NAMALWA (cell line): ENCODE data around the gene CSHL1.
"Not testable (repeated sequence)": the region's sequence is repeated elsewhere in the genome, so short reads cannot be mapped to it uniquely, and the experiment has no call there.

Experiments
- DNase-seq: peaks from one replicate; pipeline ENCODE4 v3.0.0-alpha.2; 2015; ENCODE audit warnings: low spot score

The CSHL1 gene

GRCh38 chr17:63885119-63885518, 25.9 kb downstream of the CSHL1 start:
- not testable (repeated sequence) for DNase-seq

- DNase-seq: not testable (repeated sequence)
These were observed 28.4 kb downstream of the CSHL1 start for GRCh38 chr17:63882626-63883126.

GRCh38 chr17:63881935-63882601, 29.0 kb downstream of the CSHL1 start, which contains the start of gene GH2:
TSS of gene GH2 (minus strand) at chr17:63881944. CDS start at chr17:63881801, 143 bp downstream.
- DNase-seq: peak; percentile 76

- DNase-seq: not testable (repeated sequence)
These were observed 29.7 kb downstream of the CSHL1 start for GRCh38 chr17:63881337-63881736.

- no peak for DNase-seq
These were observed 30.4 kb downstream of the CSHL1 start for GRCh38 chr17:63880706-63881105.

GRCh38 chr17:63878413-63878812, 32.6 kb downstream of the CSHL1 start:
- DNase-seq: not testable (repeated sequence)

GRCh38 chr17:63874693-63875092, 36.4 kb downstream of the CSHL1 start:
- DNase-seq: not testable (repeated sequence)

GRCh38 chr17:63874061-63874626, 36.9 kb downstream of the CSHL1 start:
- not testable (repeated sequence) for DNase-seq

- DNase-seq: not testable (repeated sequence)
These were observed 37.5 kb downstream of the CSHL1 start, which contains the start of gene CSH2 for GRCh38 chr17:63873577-63873976. TSS of gene CSH2 (minus strand) at chr17:63873677. CDS start at chr17:63873614, 63 bp downstream.

- DNase-seq: not testable (repeated sequence)
These were observed 39.3 kb downstream of the CSHL1 start for GRCh38 chr17:63871646-63872365.

GRCh38 chr17:63870292-63870665, 40.8 kb downstream of the CSHL1 start:
- not testable (repeated sequence) for DNase-seq

GRCh38 chr17:63869491-63870291, 41.4 kb downstream of the CSHL1 start:
- not testable (repeated sequence) for DNase-seq

- DNase-seq: not testable (repeated sequence)
These were observed 44.4 kb downstream of the CSHL1 start for GRCh38 chr17:63866625-63867024.
